ENCODE measurements around the gene DYNLRB1.

Gene DYNLRB1

GRCh38 chr20:34579979-34580940 is 64.0 kb downstream of the DYNLRB1 start:
- no peak for DNase-seq

- no peak for DNase-seq
Measured at GRCh38 chr20:34581341-34582184, 65.3 kb downstream of the DYNLRB1 start.

- DNase-seq: no peak
Measured at GRCh38 chr20:34582221-34582620, 66.0 kb downstream of the DYNLRB1 start.

GRCh38 chr20:34582911-34583310 is 66.7 kb downstream of the DYNLRB1 start:
- no peak for DNase-seq

- DNase-seq: no peak
Measured at GRCh38 chr20:34583544-34583943, 67.3 kb downstream of the DYNLRB1 start.

GRCh38 chr20:34585019-34585418 is 68.8 kb downstream of the DYNLRB1 start:
- no peak for DNase-seq

GRCh38 chr20:34586488-34587163 is 70.4 kb downstream of the DYNLRB1 start:
- no peak for DNase-seq

Measured in SHP77 (cell line).